Activated T-helper 1 cell treated with anti-CD3 and anti-CD28 coated beads, Interleukin-2, amount 50 U/mL, for 16 hours (primary cell): Measurements from ENCODE around the gene TEX261.

Source experiments
- DNase-seq, 2 donors: peaks; one replicate each; pipeline ENCODE4 v3.0.0-alpha.2; 2020; ENCODE audit warnings: low read depth in 1 of 2, low spot score in 1 of 2

The TEX261 gene

DNA sequence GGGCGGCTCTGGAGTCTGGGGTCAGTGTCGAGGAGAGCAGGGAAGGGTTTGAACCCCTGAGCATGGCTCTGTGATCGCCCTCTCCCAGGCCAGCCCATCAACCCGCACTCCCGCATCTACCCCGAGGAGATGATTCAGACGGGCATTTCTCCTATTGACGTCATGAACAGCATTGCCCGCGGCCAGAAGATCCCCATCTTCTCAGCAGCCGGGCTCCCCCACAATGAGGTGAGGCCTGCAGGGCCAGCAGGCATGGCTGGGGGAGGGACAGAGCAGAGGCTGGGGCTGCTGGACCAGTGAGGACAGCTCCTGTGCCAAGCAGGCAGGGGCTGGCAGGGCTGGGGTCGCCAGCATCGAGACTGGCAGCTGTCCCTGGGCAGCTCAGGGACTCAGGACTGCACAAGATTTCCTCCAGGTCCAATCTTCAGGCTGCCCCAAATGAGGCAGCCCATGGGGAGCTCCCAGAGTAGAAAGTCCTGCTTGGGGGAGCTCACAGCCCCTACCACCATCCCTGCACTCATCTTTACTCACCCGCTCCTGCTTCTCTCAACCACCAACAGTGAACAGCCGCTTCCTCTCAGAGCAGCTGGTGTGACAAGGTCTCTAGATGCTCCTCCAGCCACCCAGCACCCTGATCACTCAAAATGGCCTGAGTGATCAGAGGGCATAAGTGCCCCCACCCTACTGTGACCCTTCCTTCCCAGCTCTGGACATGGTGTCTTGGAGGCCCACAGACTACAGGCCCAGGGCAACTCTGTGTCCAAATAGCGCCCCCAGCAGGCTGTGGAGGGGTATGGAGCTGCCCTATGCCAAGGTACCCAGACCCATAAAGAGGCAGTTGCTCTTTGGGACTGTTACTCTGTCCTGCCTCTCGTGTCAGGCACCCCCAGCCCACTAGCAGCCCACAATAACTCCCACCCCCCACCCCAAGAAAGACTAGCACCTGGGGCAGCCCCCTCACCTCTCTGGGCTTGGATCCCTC is 34.5 kb downstream of the TEX261 start:
- DNase-seq: no peak

- DNase-seq: no peak
These were observed 35.4 kb downstream of the TEX261 start for GRCh38 chr2:70959271-70959761.

GRCh38 chr2:70958759-70959158 is 35.9 kb downstream of the TEX261 start:
- DNase-seq: no peak

DNA sequence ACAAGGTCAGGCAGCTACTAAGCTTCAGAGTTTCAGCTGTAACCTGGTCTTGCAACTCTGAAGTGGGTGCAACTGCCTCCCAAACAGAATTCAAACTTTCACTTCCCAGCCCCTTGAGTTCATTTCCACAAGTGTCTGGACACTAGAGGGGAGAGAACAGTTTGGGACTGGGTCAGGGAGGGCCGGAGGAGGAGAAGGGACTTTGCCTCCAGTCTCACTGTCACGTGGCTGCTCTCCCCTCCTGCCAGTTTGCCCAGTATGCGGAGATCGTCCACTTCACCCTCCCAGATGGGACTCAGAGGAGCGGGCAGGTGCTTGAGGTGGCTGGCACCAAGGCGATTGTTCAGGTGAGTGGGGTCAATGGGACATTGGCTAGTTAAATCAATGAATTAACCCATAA is 36.9 kb downstream of the TEX261 start:
- DNase-seq: no peak

GRCh38 chr2:70956141-70956540 is 38.5 kb downstream of the TEX261 start:
- DNase-seq: no peak

DNA sequence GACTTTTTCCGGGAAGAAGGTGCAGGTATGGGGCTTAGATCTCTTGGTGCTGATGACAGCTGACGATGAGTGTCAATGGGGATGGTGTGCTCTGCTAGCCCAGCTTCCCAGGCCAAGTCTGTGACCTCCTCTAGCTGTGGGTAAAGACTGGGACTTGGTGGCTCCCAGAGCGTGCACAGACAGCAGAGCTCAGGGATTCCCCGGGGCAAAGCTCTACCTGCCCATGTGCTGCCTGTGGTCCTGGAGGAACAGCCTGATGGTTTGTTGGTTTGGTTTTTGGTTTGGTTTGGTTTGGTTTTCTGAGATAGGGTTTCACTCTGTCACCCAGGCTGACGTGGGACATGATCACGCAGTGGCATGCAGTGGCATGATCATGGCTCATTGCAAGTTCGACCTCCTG is 39.8 kb downstream of the TEX261 start:
- DNase-seq: no peak

DNA sequence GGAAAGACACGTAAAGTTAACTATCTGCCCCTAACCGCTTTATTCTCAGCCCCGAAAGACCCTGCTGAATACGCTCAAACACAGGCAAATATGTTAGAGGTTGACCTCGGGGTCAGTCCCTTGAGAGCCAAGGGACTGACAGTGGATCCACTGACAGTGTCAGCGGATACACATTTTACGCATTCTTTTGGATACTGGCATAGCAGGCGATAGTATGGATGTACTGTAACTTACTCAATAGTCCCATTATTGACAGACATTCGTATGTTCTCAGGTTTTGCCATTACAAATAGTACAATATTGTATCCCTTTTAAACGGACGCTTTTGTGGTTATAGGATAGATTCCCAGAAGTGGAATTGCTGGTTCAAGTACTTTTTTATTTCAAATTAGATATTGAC is 45.6 kb downstream of the TEX261 start:
- no peak for DNase-seq

GRCh38 chr2:70948337-70949003 is 46.2 kb downstream of the TEX261 start:
- DNase-seq: peak; percentile 57 to 61

- DNase-seq: no peak
These were observed 47.0 kb downstream of the TEX261 start for GRCh38 chr2:70947556-70948184.

DNA sequence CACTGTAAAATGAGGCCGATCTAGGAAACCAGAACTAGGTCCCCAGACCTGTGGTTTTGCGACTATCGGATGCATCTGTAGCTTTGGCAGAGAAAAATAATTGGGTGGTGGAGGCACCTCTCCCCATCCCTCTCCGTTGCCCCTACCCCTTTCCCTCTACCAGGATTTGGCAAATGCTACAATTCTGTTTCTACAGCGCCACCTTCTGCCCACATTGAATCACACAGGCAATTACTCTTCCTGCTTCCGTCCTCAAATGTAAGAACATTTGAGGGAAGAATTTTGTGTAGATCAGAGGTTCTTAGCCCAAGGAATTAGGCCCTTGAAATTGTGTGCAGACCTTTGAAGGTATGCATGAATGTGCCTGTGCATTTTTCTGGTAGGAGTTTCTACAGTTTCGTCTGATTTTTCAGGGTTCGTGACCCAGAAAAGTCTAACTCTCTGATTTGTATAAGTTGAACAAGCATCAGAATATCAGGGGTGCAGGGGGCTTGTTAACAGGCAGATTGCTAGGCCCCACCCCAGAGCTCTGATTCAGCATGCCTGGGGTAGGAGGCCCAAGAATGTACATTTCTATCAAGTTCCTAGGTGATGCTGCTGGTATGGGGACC is 47.7 kb downstream of the TEX261 start:
- no peak for DNase-seq

DNA sequence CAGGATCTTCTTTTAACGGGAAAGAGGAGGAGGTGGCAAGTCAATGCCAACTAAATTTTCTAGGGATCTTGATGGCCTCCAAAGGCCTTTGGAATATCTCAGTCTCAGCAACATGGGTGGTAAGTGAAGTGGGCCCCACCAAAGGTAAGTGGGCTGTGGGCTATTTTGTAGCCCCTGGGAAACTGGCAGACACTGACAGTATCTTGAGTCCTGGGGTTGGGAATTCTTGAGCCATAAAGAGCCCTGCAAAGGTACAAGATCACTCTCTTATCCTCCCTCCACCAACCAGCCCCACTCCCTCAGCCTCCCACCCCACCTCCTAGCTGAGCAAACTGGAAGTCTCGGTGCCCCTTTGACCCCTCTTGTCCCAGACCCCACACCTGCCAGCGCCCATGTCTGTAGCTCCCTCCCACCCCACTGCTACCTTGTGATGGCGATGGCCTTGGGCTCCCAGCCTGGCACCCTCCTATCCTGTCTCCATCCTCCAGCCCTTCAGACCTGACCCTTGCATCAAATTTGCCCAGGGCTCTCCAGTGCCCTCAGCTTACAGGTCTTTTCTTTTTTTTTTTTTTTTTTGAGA is 50.5 kb downstream of the TEX261 start:
- DNase-seq: no peak

DNA sequence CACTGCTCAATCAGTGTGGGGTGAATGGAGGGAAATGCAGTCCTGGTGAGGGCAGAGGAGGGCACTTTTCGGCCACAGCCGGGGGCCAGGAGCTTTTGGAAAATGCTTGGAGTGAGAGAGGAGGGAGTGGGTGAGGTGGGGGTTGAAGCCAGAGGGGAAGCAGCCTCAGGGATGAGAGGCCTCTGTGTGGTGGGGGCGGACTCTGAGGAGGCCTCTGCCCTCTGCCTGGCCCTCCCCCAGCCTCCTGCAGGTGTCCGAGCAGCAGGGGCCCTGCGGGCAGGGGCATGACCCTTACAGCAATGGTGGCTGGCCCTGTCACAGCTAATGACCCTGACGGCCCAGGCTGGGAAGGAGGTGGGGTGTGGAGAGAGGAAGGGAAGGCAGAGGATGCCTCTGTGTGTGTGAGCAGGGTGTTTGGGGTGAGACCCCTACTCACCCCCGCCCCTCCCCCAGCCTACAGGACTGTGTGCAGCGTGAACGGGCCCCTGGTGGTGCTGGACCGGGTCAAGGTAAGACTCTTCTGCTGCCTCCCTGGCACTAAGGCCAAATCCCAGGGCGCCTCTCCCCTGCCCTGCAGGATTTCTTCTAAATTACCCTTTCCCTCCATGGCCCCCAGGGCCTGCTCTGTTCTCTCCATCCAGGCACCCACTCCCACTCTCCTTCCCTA is 51.3 kb downstream of the TEX261 start:
- no peak for DNase-seq

DNA sequence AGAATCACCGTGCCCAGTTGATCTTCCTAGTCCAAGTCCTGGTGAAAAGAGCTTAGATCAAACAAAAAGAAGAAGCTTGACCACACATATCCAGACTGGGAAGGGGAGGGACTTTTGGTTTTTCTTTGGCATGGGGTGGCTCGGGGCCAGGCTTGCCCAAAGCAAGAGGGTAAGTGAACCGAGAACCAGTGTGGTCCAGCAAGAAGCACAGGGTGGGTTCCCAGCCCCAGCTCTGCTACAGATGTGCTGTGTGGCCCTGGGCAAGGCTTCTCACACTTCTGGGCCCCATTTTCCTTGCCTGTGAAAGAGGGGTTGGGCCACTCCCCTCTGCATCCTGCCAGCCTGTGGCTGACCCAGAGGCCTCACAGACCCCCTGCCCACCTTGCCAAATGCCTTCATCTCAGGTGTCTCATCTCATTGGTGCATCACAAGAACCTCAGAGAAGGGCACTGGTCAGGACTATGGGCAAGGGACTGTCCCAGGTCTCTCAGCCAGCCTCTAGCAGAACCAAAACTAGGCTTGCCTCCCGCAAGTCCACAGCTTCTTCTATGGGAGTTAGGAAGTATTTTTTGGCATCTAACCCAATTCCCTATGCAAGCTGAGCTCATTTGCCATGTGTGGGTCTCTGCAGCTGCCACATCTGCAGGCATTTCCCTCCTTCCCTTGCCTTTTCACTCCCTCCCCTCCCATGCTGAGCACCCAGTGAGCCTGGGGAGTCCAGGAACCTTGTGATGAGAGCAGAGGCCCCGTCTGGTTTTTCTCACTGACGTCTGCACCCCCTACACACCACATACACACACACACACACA is 52.1 kb downstream of the TEX261 start:
- no peak for DNase-seq

DNA sequence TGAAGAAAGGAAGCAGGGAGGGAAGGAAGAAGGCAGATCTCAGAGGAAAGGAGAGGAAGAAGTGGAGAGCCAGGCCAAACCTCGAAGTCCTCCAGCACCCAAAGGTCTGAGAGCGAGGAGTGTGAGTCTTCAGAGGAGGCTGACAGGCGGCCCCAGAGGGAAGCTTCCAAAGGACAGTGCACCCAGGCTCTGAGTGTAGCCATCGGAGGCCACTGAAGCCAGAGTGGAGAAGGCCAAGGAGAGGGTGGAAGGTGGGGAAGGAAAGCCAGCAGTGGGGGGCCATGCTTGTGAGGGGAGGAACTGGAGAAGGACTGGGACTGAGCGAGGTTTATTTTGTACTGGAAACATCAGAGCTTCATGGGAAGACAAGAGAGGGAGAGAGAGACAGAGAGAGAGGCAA is 53.0 kb downstream of the TEX261 start:
- DNase-seq: no peak

- DNase-seq: no peak
These were observed 53.5 kb downstream of the TEX261 start for GRCh38 chr2:70941186-70941585.

GRCh38 chr2:70939839-70940580 is 54.7 kb downstream of the TEX261 start:
- DNase-seq: no peak

DNA sequence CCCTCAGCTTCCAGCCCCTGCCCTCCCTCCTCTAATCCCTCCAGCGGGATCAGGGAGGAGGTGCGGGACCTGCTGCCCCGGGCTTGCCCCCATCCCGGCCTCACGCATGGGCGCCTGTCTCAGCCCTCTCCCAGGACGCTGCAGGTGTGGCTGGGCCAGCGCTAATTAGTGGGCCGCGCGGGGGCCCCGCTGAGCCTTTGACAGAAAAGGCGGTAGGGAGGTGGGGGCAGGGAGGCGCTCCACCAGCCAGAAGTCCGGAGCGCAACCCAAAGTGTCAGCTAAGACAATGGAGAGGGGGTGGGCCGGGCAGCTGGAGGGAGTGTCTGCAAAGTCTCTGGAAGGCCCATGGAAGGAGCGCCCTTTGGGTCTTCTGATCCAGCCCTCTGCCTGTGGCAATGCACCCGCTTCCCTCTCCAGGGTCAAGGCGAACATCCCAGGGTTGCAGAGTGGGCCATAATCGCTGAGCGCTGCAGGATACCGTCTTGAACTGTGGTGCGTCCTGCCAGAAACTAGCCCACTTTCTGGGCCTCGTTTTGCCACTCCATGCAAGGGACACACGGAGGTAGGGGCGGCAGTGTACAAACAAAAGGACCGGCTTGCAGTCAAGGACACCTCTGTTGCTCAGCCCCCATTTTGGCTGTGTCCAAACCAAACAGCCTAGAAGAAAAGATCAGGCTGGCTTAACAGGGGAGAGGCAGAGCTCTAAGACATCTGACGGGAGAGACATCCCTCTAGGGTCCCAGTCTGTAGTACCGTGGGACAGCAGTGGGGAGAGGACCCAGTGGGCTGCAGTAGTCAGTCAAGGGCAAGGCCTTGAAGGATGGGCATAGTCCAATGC is 55.5 kb downstream of the TEX261 start:
- DNase-seq: no peak

DNA sequence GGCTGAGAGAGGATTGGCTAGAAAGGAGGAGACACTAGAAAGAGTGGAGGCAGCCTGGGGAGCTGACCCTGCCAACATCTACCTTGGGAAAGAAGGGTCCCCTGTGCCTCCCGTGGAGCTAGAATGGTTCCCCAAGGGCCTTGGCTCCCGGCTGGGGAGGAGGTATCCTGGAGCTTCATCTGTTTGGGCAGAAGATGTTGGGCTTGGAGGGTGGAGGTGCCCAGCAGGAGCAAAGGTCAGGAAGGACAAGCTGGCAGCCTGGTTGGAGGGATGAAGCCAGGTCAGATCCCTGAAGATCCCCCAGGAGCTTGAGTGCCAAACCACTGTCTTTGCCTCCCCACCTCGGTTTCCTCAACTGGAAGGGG is 56.1 kb downstream of the TEX261 start:
- no peak for DNase-seq
